ENCODE measurements around the gene EXOSC2. TPM values are rescaled to one million over a fixed set of nuclear protein-coding genes. Genes with fewer than 3 reads are reported as not detected.

EXOSC2 gene
- total and polyA plus RNA-seq, 2 of the 4 experiments (the other 2 are of a cell fraction) = 27.0 to 48.6 TPM

- H3K18ac ChIP-seq (ENCODE audit: low read depth, low read length) = no peak overlapping the region
- dilution Hi-C loops (cut with HindIII; ENCODE audit: low sequenced_read_pairs, unreplicated experiment) (no loop called here), intact Hi-C loops (cut with micrococcal nuclease) (loop anchor here (10.0 kb wide), 2 partner anchors 320 to 440 kb away; no protein-coding TSS in a partner anchor), in situ Hi-C loops (cut with MboI; ENCODE audit: low sequenced_read_pairs) (loop anchor here (5.0 kb wide), 1 partner anchor 233 kb away; no protein-coding TSS in a partner anchor)
- DNase-seq (no peak), ATAC-seq (ENCODE audit: low read depth) (no peak)
- no peak overlapping the region for H4K8ac ChIP-seq (ENCODE audit: low read depth in 2 of 2, low read length in 2 of 2)
- H2BK15ac ChIP-seq (ENCODE audit: low read depth, low read length) = no peak overlapping the region
- CTCF ChIA-PET = interaction anchor here (0.7 to 2.0 kb wide), 3 partner anchors 16 to 219 kb away, joined by 3 to 4 read pairs (median 4); no protein-coding TSS in a partner anchor
- H2BK5ac ChIP-seq (ENCODE audit: low read depth, low read length, poor library complexity, severe bottlenecking) = no peak overlapping the region
- peaks cover 5% of the 10 kb centered on the region for H3K4me1 ChIP-seq (ENCODE audit: control insufficient read depth, insufficient read depth, low read length)
- no peak overlapping the region for H3K4ac ChIP-seq (ENCODE audit: low read depth, low read length)
- TF ChIP-seq BHLHE40 (IDR thresholded peaks at IDR 0.05; ENCODE audit: low read depth, low read length) (no peak), USF2 (IDR thresholded peaks at IDR 0.05; ENCODE audit: low read depth, low read length) (no peak), CTCF (conservative IDR thresholded peaks at IDR 0.05; ENCODE audit: low read depth, low read length) (no peak), MAZ (IDR thresholded peaks at IDR 0.05; ENCODE audit: borderline replicate concordance, low read depth, low read length) (no peak), RFX5 (IDR thresholded peaks at IDR 0.05; ENCODE audit: low read depth, low read length) (no peak), RAD21 (IDR thresholded peaks at IDR 0.05; ENCODE audit: low read length) (no peak), MXI1 (IDR thresholded peaks at IDR 0.05; ENCODE audit: borderline replicate concordance, low read depth, low read length) (no peak), RCOR1 (IDR thresholded peaks at IDR 0.05; ENCODE audit: insufficient replicate concordance, low read length) (no peak)
- no peak overlapping the region for H3K9ac ChIP-seq (ENCODE audit: low read depth, low read length)
- H3K4me2 ChIP-seq (ENCODE audit: low read depth, low read length) = no peak overlapping the region
- POLR2A ChIA-PET (ENCODE audit: unreplicated experiment) = no interaction called here
- H2BK20ac ChIP-seq (ENCODE audit: low read depth, low read length) = no peak overlapping the region
- no TSS peak for BruUV-seq (replicated peaks)
- no peak overlapping the region for H2AK9ac ChIP-seq (replicated peaks; ENCODE audit: low read depth, low read length, poor library complexity)
- no peaks in the 10 kb centered on the region for H3K9me3 ChIP-seq (ENCODE audit: control insufficient read depth, insufficient read depth, low read length)
- H2AFZ ChIP-seq (replicated peaks; ENCODE audit: low read length, poor library complexity) = no peak overlapping the region
- H3K36me3 ChIP-seq (ENCODE audit: control insufficient read depth, insufficient read depth, low read length) = no peaks in the 10 kb centered on the region
- no peaks in the 10 kb centered on the region for H3K79me1 ChIP-seq (ENCODE audit: low read depth in 1 of 2, low read length in 2 of 2)
- H4K5ac ChIP-seq (ENCODE audit: low read depth, low read length) = no peak overlapping the region
- H3K9me1 ChIP-seq (ENCODE audit: insufficient read depth, low read length) = no peaks in the 10 kb centered on the region
- H3K27me3 ChIP-seq (ENCODE audit: control insufficient read depth, insufficient read depth, low read length) = peaks cover 3% of the 10 kb centered on the region
- H2AK5ac ChIP-seq (ENCODE audit: low read depth, low read length) = no peak overlapping the region
- H3K23ac ChIP-seq (ENCODE audit: low read depth, low read length) = no peak overlapping the region
- H2BK120ac ChIP-seq (ENCODE audit: low read depth, low read length) = no peak overlapping the region
- no peak overlapping the region for H3K14ac ChIP-seq (replicated peaks; ENCODE audit: low read depth, low read length)
- H3K27ac ChIP-seq (ENCODE audit: insufficient read depth, low read length) = no peak overlapping the region
- H3K56ac ChIP-seq (ENCODE audit: extremely low read depth, insufficient read depth, low read length) = no peak overlapping the region
- no peak overlapping the region for H3K4me3 ChIP-seq (ENCODE audit: insufficient read depth, low read depth, low read length)
- no peak overlapping the region for H4K91ac ChIP-seq (ENCODE audit: insufficient read depth, low read depth, low read length)
- H4K20me1 ChIP-seq (ENCODE audit: insufficient read depth, low read length) = no peaks in the 10 kb centered on the region
These were observed 8.5 kb upstream of the EXOSC2 start for GRCh38 chr9:130685104-130685503.
